Heart left ventricle (tissue), 16 donors: ENCODE data around the gene BEST1. TPM values are rescaled to one million over a fixed set of nuclear protein-coding genes. Genes with fewer than 3 reads are reported as not detected.

ENCODE experiments used
- ATAC-seq, 4 donors: fragments of 200-7000 bp; cut with Tn5 transposase; one replicate each; pipeline ENCODE4 v1.9.1; 2020 to 2022; ENCODE audit warnings: moderate library complexity in 4 of 4, mild to moderate bottlenecking in 3 of 4, moderate number of reproducible peaks in 1 of 4
- DNase-seq, 5 donors: peaks; one replicate each; pipeline ENCODE4 v3.0.0-alpha.2; 2020
- H3K27ac ChIP-seq, 12 donors: fragments of 200-600 bp; sonication (generic) in 4 of 12; one replicate each; pipeline versions ENCODE4 v1.5.0 to v1.8.0; 2016 to 2022; ENCODE audit warnings: mild to moderate bottlenecking in 2 of 12
- H3K27me3 ChIP-seq, 9 donors: fragments of 200-600 bp; sonication (generic) in 2 of 9; one replicate each; pipeline versions ENCODE4 v1.5.1 to v1.8.0; 2016 to 2022; ENCODE audit warnings: mild to moderate bottlenecking in 3 of 9
- H3K36me3 ChIP-seq, 9 donors: fragments of 200-600 bp; sonication (generic) in 2 of 9; one replicate each; pipeline versions ENCODE4 v1.5.0 to v1.8.0; 2018 to 2022; ENCODE audit warnings: mild to moderate bottlenecking in 2 of 9
- H3K4me1 ChIP-seq, 12 donors: fragments of 200-600 bp; sonication (generic) in 4 of 12; one replicate each; pipeline versions ENCODE4 v1.5.0 to v1.8.0; 2016 to 2022; ENCODE audit warnings: mild to moderate bottlenecking in 3 of 12
- H3K4me3 ChIP-seq, 12 donors: fragments of 200-600 bp; sonication (generic) in 4 of 12; one replicate each; pipeline versions ENCODE4 v1.5.0 to v1.8.0; 2017 to 2022; ENCODE audit warnings: mild to moderate bottlenecking in 9 of 12, moderate library complexity in 4 of 12
- H3K9me3 ChIP-seq, 12 donors: fragments of 200-600 bp; sonication (generic) in 4 of 12; one replicate each; pipeline versions ENCODE4 v1.5.0 to v1.8.0; 2016 to 2022; ENCODE audit warnings: mild to moderate bottlenecking in 1 of 12
- POLR2A ChIP-seq, 2 donors: fragments of 450-650 bp; IDR thresholded peaks; one replicate each; pipeline ENCODE4 v1.6.1; 2017; ENCODE audit warnings: antibody characterized with exemption in 2 of 2, mild to moderate bottlenecking in 2 of 2, moderate library complexity in 2 of 2
- WGBS, 4 donors: extraction: QIAGEN DNeasy Blood & Tissue Kit in 2 of 4; methylation state at CpG; one replicate each; pipeline versions ENCODE4 v1.1.5 to v1.1.7; 2013 to 2018; 5-methylcytosine and 5-hydroxymethylcytosine counted together
- intact Hi-C, 10 donors: fragments of 100-400 bp; cut with DNase I; formaldehyde crosslinking; loops; one replicate each; pipeline versions ENCODE4 v1.11.1 to v1.14.2; 2022
- polyA plus RNA-seq, 2 donors: library from polyadenylated mRNA; stranded (reverse); fragments of 200-250 nt; gene quantifications; one replicate each; pipeline ENCODE4 v1.2.3, GENCODE V29; 2013
- total RNA-seq, 9 donors: library from RNA; depleted of rRNA in 2 of 9; stranded (reverse); fragments of >200 nt in 2 of 9; fragmentation: NEBNext Ultra II Directional in 3 of 9; extraction: Animal tissue kit (Norgen Biotek cat#: 25700) in 3 of 9; gene quantifications; one replicate each; pipeline versions ENCODE4 v1.1.0 to v1.2.4, GENCODE V29; 2016 to 2023
- TF ChIP-seq, protein P1 (sequence below), 12 donors: fragments of 200-600 bp; sonication (generic) in 4 of 12; IDR thresholded peaks; one replicate each; pipeline versions ENCODE4 v1.5.0 to v1.8.0; 2018 to 2022; ENCODE audit warnings: antibody characterized with exemption in 12 of 12, mild to moderate bottlenecking in 5 of 12
- donor health status: ischemic (EF 13 %, LVEDD 7.1; RV severe dilation, severe dysfunction).
- donor health status: healthy with polysubstance abuse.
- donor health status: DM: no; HTN: yes; CAD: no.
- donor health status: DM: no; HTN: no; CAD: no.
- donor health status: ischemic (EF 25% LVEDD 6.9; RV normal size, moderate dysfunction).
- donor health status: ischemic (EF 25% LVEDD 5.7; RV mildly dilated, moderate dysfunction).
- donor health status: healthy.
- donor health status: DM: yes; HTN: yes; CAD: no.
- donor health status: ischemic (EF 35%, LVEDD 5.7; RV mildly dilated, moderate dysfunction).
- donor health status: nonischemic (EF 11% LVEDD 7.7; RV severe dilation, severe dysfunction).
- donor health status: DM: yes; HTN: yes; CAD: no.
- donor health status: PGD.
- donor health status: ischemic (EF 29% LVEDD 5.4; RV normal size, mild dysfunction).
- donor health status: nonischemic (EF 23%, LVEDD 6.1; RV moderate dilation, normal function).

BEST1 gene
- total and polyA plus RNA-seq, 11 donors = 0.64 to 4.4 (median 1.2) TPM

GRCh38 chr11:61954851-61955421 lies 4.8 kb downstream of the BEST1 start:
- WGBS, 4 donors = 6 to 15% (median 11%) methylated on average over 14 to 21 of the region's 21 CpGs
- H3K4me1 ChIP-seq = peaks cover 0 to 27% (median 13%) of the 10 kb centered on the region in 12 donors
- DNase-seq (peak; percentile 70 to 84 (median 77)), ATAC-seq (peak; percentile 64 to 86 (median 84))
- intact Hi-C loops = loop anchor here in 3 of 10 donors (5.0 to 10.0 kb wide), 3 partner anchors 100 to 153 kb away; no protein-coding TSS in a partner anchor
- peaks cover 0 to 4% (median 0%) of the 10 kb centered on the region in 9 donors for H3K27me3 ChIP-seq
- H3K9me3 ChIP-seq = no peaks in the 10 kb centered on the region
- no peak for TF ChIP-seq POLR2A (IDR thresholded peaks at IDR 0.05)
- TF ChIP-seq, protein P1, sequence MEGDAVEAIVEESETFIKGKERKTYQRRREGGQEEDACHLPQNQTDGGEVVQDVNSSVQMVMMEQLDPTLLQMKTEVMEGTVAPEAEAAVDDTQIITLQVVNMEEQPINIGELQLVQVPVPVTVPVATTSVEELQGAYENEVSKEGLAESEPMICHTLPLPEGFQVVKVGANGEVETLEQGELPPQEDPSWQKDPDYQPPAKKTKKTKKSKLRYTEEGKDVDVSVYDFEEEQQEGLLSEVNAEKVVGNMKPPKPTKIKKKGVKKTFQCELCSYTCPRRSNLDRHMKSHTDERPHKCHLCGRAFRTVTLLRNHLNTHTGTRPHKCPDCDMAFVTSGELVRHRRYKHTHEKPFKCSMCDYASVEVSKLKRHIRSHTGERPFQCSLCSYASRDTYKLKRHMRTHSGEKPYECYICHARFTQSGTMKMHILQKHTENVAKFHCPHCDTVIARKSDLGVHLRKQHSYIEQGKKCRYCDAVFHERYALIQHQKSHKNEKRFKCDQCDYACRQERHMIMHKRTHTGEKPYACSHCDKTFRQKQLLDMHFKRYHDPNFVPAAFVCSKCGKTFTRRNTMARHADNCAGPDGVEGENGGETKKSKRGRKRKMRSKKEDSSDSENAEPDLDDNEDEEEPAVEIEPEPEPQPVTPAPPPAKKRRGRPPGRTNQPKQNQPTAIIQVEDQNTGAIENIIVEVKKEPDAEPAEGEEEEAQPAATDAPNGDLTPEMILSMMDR (IDR thresholded peaks at IDR 0.05) = peak in 5 of 12 donors; percentile 18 to 39 (median 30)
- H3K27ac ChIP-seq = peak overlapping the region; percentile 24 to 94 (median 72)
- H3K36me3 ChIP-seq = peaks cover 0 to 16% (median 0%) of the 10 kb centered on the region in 9 donors
- H3K4me3 ChIP-seq = peak overlapping the region; percentile 6 to 68 (median 50)

GRCh38 chr11:61955422-61956135 lies 5.4 kb downstream of the BEST1 start:
- 7 to 24% (median 11%) methylated on average over 22 to 56 of the region's 56 CpGs for whole genome bisulfite sequencing, 4 donors
- DNase-seq = peak in 2 of 5 donors; percentile 52 to 74
- H3K27ac ChIP-seq = peak overlapping the region; percentile 24 to 94 (median 72)
- peaks cover 0 to 4% (median 0%) of the 10 kb centered on the region in 9 donors for H3K27me3 ChIP-seq
- TF ChIP-seq, protein P1 (IDR thresholded peaks at IDR 0.05) = peak in 1 of 12 donors; percentile 18
- TF ChIP-seq POLR2A (IDR thresholded peaks at IDR 0.05) = no peak
- peaks cover 0 to 25% (median 13%) of the 10 kb centered on the region in 12 donors for H3K4me1 ChIP-seq
- intact Hi-C loops = loop anchor here in 1 of 10 donors (5.0 to 10.0 kb wide), 2 partner anchors 99 to 127 kb away; no protein-coding TSS in a partner anchor
- peak in 3 of 4 donors; percentile 32 to 40 (median 33) for ATAC-seq
- H3K36me3 ChIP-seq = peaks cover 0 to 19% (median 0%) of the 10 kb centered on the region in 9 donors
- H3K4me3 ChIP-seq = peak overlapping the region; percentile 6 to 68 (median 50)
- no peaks in the 10 kb centered on the region for H3K9me3 ChIP-seq

DNA sequence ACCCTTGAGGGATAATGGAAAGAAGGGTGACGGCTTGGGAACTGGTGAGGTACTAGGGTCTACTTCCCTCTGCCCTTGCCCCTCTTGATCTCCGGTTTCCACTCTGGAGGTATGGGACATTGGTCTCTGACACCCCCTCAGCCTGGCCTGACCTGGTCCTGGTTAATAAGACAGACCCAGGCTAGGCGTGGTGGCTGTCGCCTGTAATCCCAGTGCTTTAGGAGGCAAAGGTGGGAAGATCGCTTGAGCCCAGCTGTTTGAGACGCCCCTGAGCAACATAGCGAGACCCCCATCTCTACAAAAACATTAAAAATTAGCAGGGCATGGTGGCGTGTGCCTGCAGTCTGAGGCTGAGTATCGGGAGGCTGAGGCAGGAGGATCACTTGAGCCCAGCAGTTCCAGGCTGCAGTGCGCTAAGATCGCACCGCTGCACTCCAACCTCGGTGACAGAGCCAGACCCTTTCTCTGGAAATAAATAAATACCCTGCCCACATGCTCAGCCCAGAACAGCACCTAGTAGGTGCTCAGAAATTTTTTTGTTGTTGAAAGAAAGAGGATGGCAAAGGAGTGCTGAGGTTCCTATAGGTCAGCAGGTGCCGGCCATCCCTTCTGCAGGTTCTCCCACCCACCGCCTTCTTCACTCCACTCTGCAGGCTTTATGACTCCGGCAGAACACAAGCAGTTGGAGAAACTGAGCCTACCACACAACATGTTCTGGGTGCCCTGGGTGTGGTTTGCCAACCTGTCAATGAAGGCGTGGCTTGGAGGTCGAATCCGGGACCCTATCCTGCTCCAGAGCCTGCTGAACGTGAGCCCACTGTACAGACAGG lies 6.3 kb downstream of the BEST1 start:
- DNase-seq (no peak), ATAC-seq (no peak)
- H3K9me3 ChIP-seq = no peaks in the 10 kb centered on the region
- H3K27me3 ChIP-seq = peaks cover 0 to 4% (median 0%) of the 10 kb centered on the region in 9 donors
- TF ChIP-seq, protein P1 (IDR thresholded peaks at IDR 0.05) = no peak
- TF ChIP-seq POLR2A (IDR thresholded peaks at IDR 0.05) = no peak
- 89 to 96% (median 95%) methylated on average over 19 to 20 of the region's 20 CpGs for WGBS, 4 donors
- peaks cover 0 to 30% (median 21%) of the 10 kb centered on the region in 12 donors for H3K4me1 ChIP-seq
- peak overlapping the region in 8 of 12 donors; percentile 35 to 68 (median 52) for H3K4me3 ChIP-seq
- peaks cover 0 to 19% (median 0%) of the 10 kb centered on the region in 9 donors for H3K36me3 ChIP-seq
- intact Hi-C loops = loop anchor here in 1 of 10 donors (5.0 to 10.0 kb wide), 2 partner anchors 98 to 126 kb away; no protein-coding TSS in a partner anchor
- peak overlapping the region in 8 of 12 donors; percentile 61 to 94 (median 78) for H3K27ac ChIP-seq
